GM23248 (cell line): ENCODE data around the gene RELN.

Experiments used
- EZH2 ChIP-seq: fragments of 200-600 bp; sonication (generic); IDR thresholded peaks from 2 replicates; pipeline ENCODE4 v1.6.1; 2018; ENCODE audit warnings: antibody characterized with exemption, mild to moderate bottlenecking; ENCODE audit not compliant: insufficient read depth, poor library complexity, severe bottlenecking
- EZH2phosphoT487 ChIP-seq: fragments of 200-600 bp; sonication (generic); IDR thresholded peaks from 2 replicates; pipeline ENCODE4 v1.6.1; 2018; ENCODE audit warnings: antibody characterized with exemption, moderate library complexity, mild to moderate bottlenecking, low read depth; ENCODE audit not compliant: insufficient read depth

GRCh38 chr7:103859709-103860108 lies 129.7 kb downstream of the RELN start:
- TF ChIP-seq EZH2phosphoT487 = no peak
- TF ChIP-seq EZH2 = no peak
